Tibial nerve (tissue), 4 donors: Measurements from ENCODE around the gene SARNP. TPM values are rescaled to one million over a fixed set of nuclear protein-coding genes. Genes with fewer than 3 reads are reported as not detected.
"Not testable (repeated sequence)": the region's sequence is repeated elsewhere in the genome, so short reads cannot be mapped to it uniquely, and the experiment has no call there.

Experiments used
- DNase-seq, 2 donors: peaks; one replicate each; pipeline ENCODE4 v3.0.0-alpha.2; 2019; ENCODE audit warnings: low spot score in 2 of 2
- H3K27ac ChIP-seq, 4 donors: fragments of 200-600 bp; sonication (generic) in 3 of 4; one replicate each; pipeline ENCODE4 v1.5.1; 2017 to 2019; ENCODE audit warnings: mild to moderate bottlenecking in 1 of 4
- H3K27me3 ChIP-seq, 2 donors: fragments of 200-600 bp; sonication (generic) in 1 of 2; one replicate each; pipeline versions ENCODE4 v1.5.1 to v1.6.0; 2017 to 2019
- H3K36me3 ChIP-seq, 3 donors: fragments of 200-600 bp; sonication (generic); one replicate each; pipeline ENCODE4 v1.5.1; 2018 to 2019
- H3K4me1 ChIP-seq, 4 donors: fragments of 200-600 bp; sonication (generic) in 3 of 4; one replicate each; pipeline ENCODE4 v1.5.1; 2017 to 2019
- H3K4me3 ChIP-seq, 4 donors: fragments of 200-600 bp; sonication (generic) in 3 of 4; one replicate each; pipeline ENCODE4 v1.5.1; 2017 to 2019; ENCODE audit warnings: mild to moderate bottlenecking in 1 of 4, moderate library complexity in 1 of 4
- H3K9me3 ChIP-seq, 4 donors: fragments of 200-600 bp; sonication (generic) in 3 of 4; one replicate each; pipeline ENCODE4 v1.5.1; 2017 to 2019
- CTCF ChIP-seq, 5 experiments: fragments of 200-600 bp in 3 of 5; fragments of 450-650 bp in 2 of 5; sonication (generic) in 3 of 5; IDR thresholded peaks; one replicate each; pipeline ENCODE4 v1.5.1; 2016 to 2019; ENCODE audit warnings: antibody characterized with exemption in 5 of 5, mild to moderate bottlenecking in 3 of 5, moderate library complexity in 2 of 5
- EP300 ChIP-seq, 2 donors: sonication (generic); formaldehyde crosslinking; IDR thresholded peaks; one replicate each; pipeline ENCODE4 v1.6.1; 2017; ENCODE audit warnings: antibody characterized with exemption in 2 of 2, mild to moderate bottlenecking in 1 of 2
- POLR2A ChIP-seq, 2 donors: fragments of 450-650 bp; IDR thresholded peaks; one replicate each; pipeline ENCODE4 v1.6.1; 2017; ENCODE audit warnings: antibody characterized with exemption in 2 of 2, mild to moderate bottlenecking in 2 of 2, moderate library complexity in 2 of 2
- WGBS, 2 donors: methylation state at CpG; one replicate each; pipeline ENCODE4 v1.1.5; 2018; 5-methylcytosine and 5-hydroxymethylcytosine counted together
- total RNA-seq, 4 donors: library from RNA; depleted of rRNA; stranded (reverse); fragments of >200 nt; gene quantifications; one replicate each; pipeline ENCODE4 v1.1.0, GENCODE V29; 2016

The SARNP gene
- total RNA-seq, 4 donors from 2014 or later: 33.3 to 62.8 (median 52.8) TPM

GRCh38 chr12:55765736-55766290 lies 51.7 kb downstream of the SARNP start:
- no peak overlapping the region for H3K27ac ChIP-seq
- no peaks in the 10 kb centered on the region for H3K4me1 ChIP-seq
- H3K9me3 ChIP-seq: no peaks in the 10 kb centered on the region
- no peak overlapping the region for H3K4me3 ChIP-seq
- DNase-seq: no peak
- H3K27me3 ChIP-seq: no peaks in the 10 kb centered on the region
- 56 to 59% methylated on average over 5 of the region's 5 CpGs for WGBS, 2 donors
- no peak for TF ChIP-seq EP300 (IDR thresholded peaks at IDR 0.05)
- TF ChIP-seq POLR2A (IDR thresholded peaks at IDR 0.05): no peak
- no peak for TF ChIP-seq CTCF (IDR thresholded peaks at IDR 0.05)
- H3K36me3 ChIP-seq: peaks cover 0 to 62% (median 0%) of the 10 kb centered on the region in 3 donors

- Histone ChIP-seq H3K27ac (no peak overlapping the region), H3K4me1 (no peaks in the 10 kb centered on the region), H3K4me3 (no peak overlapping the region), H3K27me3 (no peaks in the 10 kb centered on the region), H3K9me3 (no peaks in the 10 kb centered on the region), H3K36me3 (peaks cover 0 to 75% (median 13%) of the 10 kb centered on the region in 3 donors)
- DNase-seq: no peak
- TF ChIP-seq EP300 (IDR thresholded peaks at IDR 0.05): no peak
- no peak for TF ChIP-seq POLR2A (IDR thresholded peaks at IDR 0.05)
- TF ChIP-seq CTCF (IDR thresholded peaks at IDR 0.05): no peak
Observed at GRCh38 chr12:55762646-55763045, 54.9 kb downstream of the SARNP start.

GRCh38 chr12:55760663-55761062 lies 56.9 kb downstream of the SARNP start:
- Histone ChIP-seq H3K36me3 (peaks cover 0 to 79% (median 13%) of the 10 kb centered on the region in 3 donors), H3K4me1 (no peaks in the 10 kb centered on the region), H3K27ac (no peak overlapping the region), H3K27me3 (no peaks in the 10 kb centered on the region), H3K4me3 (no peak overlapping the region), H3K9me3 (no peaks in the 10 kb centered on the region)
- 95% methylated on average over 6 of the region's 6 CpGs for WGBS, 2 donors
- no peak for TF ChIP-seq CTCF (IDR thresholded peaks at IDR 0.05)
- TF ChIP-seq POLR2A (IDR thresholded peaks at IDR 0.05): no peak
- no peak for TF ChIP-seq EP300 (IDR thresholded peaks at IDR 0.05)
- no peak for DNase-seq

DNA sequence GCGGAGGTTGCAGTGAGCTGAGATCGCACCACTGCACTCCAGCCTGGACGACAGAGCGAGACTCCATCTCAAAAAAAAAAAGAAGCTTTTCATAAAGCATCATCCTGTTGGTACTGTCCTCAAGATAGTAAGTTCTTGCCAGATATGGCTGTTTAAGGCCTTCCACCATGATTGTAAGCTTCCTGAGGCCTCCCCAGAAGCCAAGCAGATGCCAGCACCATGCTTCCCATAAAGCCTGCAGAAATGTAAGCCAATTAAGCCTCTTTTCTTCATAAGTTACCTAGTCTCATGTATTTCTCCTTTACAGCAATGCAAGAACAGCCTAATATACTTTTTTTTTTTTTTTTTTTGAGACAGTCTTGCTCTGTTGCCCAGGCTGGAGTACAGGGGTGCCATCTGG lies 58.9 kb downstream of the SARNP start:
- H3K4me3 ChIP-seq, DNase-seq, H3K4me1 ChIP-seq, H3K27ac ChIP-seq, H3K9me3 ChIP-seq, H3K27me3 ChIP-seq: not testable (repeated sequence)
- WGBS, 2 donors: 96 to 98% methylated on average over 4 of the region's 4 CpGs
- H3K36me3 ChIP-seq: peaks cover 0 to 87% (median 13%) of the 10 kb centered on the region in 3 donors

GRCh38 chr12:55757701-55758100 lies 59.8 kb downstream of the SARNP start:
- 55 to 58% methylated on average over 2 of the region's 2 CpGs for WGBS, 2 donors
- no peak for DNase-seq
- TF ChIP-seq EP300 (IDR thresholded peaks at IDR 0.05) (no peak), POLR2A (IDR thresholded peaks at IDR 0.05) (no peak), CTCF (IDR thresholded peaks at IDR 0.05) (no peak)
- H3K27me3 ChIP-seq: no peaks in the 10 kb centered on the region
- no peak overlapping the region for H3K4me3 ChIP-seq
- H3K9me3 ChIP-seq: no peaks in the 10 kb centered on the region
- peaks cover under 1 to 86% (median 13%) of the 10 kb centered on the region in 3 donors for H3K36me3 ChIP-seq
- no peak overlapping the region for H3K27ac ChIP-seq
- no peaks in the 10 kb centered on the region for H3K4me1 ChIP-seq

GRCh38 chr12:55755246-55755645 lies 62.3 kb downstream of the SARNP start:
- Histone ChIP-seq H3K36me3 (peaks cover 2 to 89% (median 13%) of the 10 kb centered on the region in 3 donors), H3K27ac (no peak overlapping the region)
- no peak for DNase-seq

More at GRCh38 chr12:55755246-55755645, 62.3 kb downstream of the SARNP start:
- Histone ChIP-seq H3K27me3 (no peaks in the 10 kb centered on the region), H3K4me3 (no peak overlapping the region), H3K9me3 (no peaks in the 10 kb centered on the region), H3K4me1 (no peaks in the 10 kb centered on the region)
- 45 to 47% methylated on average over 2 of the region's 2 CpGs for WGBS, 2 donors
- TF ChIP-seq POLR2A (IDR thresholded peaks at IDR 0.05): no peak
- no peak for TF ChIP-seq CTCF (IDR thresholded peaks at IDR 0.05)
- no peak for TF ChIP-seq EP300 (IDR thresholded peaks at IDR 0.05)
